Fibroblast of the aortic adventitia (primary cell): ENCODE results near the gene IL23A. TPM values are rescaled to one million over a fixed set of nuclear protein-coding genes. Genes with fewer than 3 reads are reported as not detected.

Experiments used
- DNase-seq: peaks from one replicate; pipeline ENCODE4 v3.0.0-alpha.2; 2010; ENCODE audit warnings: low read depth
- H3K4me3 ChIP-seq: 2 replicates; pipeline ENCODE4 v1.5.1; 2011; ENCODE audit warnings: low read depth, mild to moderate bottlenecking, control low read depth, low read length, moderate library complexity
- total RNA-seq: library from RNA; depleted of rRNA; stranded (reverse); fragments of >200 nt; gene quantifications from 2 replicates; pipeline ENCODE4 v1.2.3, GENCODE V29; 2012; ENCODE audit warnings: low replicate concordance
- TF ChIP-seq, protein P1 (sequence below): IDR thresholded peaks from 2 replicates; pipeline ENCODE4 v1.5.1; 2011; ENCODE audit warnings: mild to moderate bottlenecking, low read length, control low read depth, inconsistent platforms; ENCODE audit not compliant: insufficient read depth

The IL23A gene
- total RNA-seq, 1 donor: not detected

DNA sequence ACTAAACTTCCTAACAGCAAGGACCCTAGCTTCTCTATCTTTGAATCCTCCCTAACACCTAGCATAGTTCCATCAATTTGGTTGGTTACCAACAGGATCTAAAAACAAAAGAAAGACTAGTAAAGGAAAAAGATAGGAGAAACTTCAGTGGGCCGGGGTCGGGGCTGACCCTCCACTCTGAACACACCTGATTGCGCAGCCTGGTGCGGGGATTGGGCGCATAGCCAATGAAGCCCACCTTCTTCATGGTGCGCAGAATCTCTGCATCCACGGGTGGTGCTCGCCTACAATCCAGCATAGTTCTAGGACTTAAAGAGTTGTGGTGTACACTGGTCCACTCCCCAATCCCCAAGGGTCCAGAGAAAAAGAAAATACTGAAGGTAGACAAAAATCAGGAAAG is 12.6 kb upstream of the IL23A start:
- DNase-seq: no peak
- H3K4me3 ChIP-seq: no peak overlapping the region
- TF ChIP-seq, protein P1, sequence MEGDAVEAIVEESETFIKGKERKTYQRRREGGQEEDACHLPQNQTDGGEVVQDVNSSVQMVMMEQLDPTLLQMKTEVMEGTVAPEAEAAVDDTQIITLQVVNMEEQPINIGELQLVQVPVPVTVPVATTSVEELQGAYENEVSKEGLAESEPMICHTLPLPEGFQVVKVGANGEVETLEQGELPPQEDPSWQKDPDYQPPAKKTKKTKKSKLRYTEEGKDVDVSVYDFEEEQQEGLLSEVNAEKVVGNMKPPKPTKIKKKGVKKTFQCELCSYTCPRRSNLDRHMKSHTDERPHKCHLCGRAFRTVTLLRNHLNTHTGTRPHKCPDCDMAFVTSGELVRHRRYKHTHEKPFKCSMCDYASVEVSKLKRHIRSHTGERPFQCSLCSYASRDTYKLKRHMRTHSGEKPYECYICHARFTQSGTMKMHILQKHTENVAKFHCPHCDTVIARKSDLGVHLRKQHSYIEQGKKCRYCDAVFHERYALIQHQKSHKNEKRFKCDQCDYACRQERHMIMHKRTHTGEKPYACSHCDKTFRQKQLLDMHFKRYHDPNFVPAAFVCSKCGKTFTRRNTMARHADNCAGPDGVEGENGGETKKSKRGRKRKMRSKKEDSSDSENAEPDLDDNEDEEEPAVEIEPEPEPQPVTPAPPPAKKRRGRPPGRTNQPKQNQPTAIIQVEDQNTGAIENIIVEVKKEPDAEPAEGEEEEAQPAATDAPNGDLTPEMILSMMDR: no peak

DNA sequence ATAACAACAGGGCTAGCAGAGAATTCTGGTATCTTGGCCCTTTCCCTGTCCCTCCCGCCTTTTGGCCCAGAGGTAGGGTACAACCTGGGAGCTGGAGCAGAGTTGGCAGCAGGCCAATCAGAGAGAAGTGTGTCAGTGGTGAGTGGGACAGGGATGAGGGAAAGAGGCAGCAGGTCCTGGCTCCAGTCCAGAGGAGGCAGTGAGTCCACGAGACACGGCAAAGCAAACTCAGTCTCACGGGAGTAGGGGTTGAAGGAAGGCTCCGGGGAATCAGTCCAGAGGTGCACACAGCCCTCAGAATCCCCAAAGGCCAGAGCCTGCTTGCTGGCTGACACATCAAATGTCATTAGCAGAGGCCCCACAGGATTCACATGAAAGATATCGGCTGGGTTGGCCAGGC is 12.2 kb upstream of the IL23A start:
- DNase-seq: no peak
- no peak overlapping the region for H3K4me3 ChIP-seq
- TF ChIP-seq, protein P1: no peak

DNA sequence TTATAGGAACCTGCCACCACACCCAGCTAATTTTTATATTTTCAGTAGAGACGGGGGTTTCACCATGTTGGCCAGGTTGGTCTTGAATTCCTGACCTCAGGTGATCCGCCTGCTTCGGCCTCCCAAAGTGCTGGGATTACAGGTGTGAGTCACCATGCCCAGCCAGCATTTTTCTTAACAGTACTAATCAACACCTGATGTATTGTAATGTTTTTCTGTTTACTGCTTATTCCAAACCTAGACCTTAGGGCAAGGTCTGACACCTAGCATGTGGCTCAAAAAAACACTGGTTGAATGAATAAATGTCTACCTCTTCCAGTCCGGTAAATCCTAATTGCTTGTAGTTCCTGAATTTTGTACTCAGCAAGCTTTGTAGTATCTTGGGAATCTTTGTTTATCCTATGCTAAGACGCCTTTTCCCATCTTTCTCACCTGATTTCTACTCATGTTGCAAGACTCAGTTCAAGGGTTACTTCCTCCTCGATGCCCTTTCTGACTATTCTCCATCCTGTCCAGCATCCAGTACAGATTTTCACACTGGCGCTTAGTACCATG is 7.7 kb upstream of the IL23A start:
- DNase-seq: no peak
- TF ChIP-seq, protein P1: no peak
- H3K4me3 ChIP-seq: no peak overlapping the region

DNA sequence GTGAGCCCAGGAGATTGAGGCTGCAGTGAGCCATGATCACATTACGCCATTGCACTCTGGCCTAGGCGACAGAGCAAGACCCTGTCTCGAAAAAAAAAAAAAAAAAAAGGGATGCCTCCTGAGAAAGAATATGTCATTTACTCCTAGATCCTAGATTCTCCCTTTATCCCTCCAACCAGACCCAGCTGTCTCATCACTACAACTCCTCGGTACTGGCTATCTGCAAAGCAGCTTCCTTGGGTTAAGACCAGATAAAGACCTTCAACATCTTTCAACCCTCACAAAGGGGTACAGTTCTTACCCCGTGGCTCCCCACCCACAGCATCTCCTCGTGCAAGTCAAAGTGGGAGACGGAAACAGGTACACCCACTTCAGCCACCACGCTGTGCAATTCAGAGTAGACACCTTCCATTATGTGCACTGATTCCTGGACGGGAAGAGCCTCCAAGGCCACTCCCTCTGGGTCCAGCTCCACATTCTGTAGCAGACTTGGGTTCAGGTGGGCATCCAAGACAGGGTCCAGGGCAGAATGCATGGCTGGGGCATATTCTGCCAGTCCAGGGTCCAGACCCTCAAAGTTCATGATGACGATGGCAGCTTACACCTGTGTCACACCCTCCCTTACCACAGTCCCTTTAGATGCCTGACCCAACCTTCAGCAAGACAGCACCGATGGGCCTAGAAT is 6.0 kb upstream of the IL23A start:
- TF ChIP-seq, protein P1: no peak
- no peak for DNase-seq
- H3K4me3 ChIP-seq: peak overlapping the region; percentile 74

DNA sequence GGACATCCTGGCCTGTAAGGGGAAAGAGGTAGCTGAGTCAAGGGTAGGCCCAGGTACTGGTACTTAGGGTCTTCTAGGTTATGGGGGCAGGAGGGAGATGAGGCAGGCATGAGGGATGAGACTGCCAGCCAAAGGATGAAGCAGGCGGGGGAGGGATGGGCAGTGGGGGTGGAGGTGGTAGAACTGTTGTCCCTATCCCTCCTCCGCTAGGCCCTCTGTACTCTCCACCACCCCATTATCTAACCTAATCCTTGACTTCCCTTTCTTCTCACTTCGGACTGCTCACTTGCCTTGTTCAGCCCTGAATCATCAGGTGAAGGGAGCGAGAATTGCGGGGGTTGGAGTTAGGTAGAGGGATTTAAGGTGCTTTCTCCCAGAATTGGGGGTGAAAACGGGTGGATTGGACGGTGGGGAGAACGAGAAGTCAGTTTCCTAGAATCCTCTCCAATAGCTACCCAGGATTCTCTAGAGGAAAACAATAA is 5.4 kb upstream of the IL23A start:
- DNase-seq: no peak
- peak overlapping the region; percentile 74 for H3K4me3 ChIP-seq
- TF ChIP-seq, protein P1: no peak

DNA sequence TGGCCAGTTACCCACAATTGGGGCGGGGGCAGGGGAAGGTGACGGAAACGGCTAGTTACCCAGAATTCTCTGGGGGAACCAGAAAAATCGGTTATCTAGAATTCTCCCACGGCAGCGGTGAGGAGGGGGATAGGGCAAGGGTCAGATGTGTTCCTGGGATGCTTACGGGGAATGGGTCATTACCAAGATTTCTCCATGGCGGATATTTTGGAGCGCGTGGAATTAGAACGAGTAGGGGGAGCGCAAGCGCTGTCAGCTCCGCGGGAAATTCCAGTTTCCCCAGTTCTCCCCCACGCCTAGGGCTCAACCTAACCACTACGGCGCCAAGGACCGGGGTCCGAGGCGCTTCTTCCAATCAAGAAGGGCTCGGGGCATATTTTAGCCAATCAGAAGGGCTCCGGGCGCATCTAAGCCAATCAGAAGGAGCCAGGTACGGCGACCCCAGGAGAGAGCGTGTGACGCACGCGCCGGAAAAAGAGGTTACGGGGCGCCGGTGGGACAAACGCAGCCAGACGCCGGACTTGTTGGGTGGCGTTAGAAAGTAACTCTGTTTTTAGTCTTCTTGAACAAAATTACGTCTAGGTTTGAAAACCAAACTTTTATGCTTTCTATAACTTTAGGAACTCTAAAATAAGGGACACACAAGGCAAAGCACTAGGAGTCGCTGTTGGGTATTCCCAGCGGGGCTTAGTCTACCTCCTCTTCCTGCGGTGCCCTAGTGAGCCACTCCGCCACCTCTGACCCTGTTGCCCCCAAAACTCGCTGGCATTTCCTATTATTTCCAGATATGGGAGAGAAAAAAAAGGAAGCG is 4.8 kb upstream of the IL23A start, which contains the start of gene PAN2:
PAN2 (minus strand) TSS at position 322 of the 811 bp plus-strand sequence. CDS start 906 bp downstream, outside the sequence.
- TF ChIP-seq, protein P1: peak; percentile 75
- peak; percentile 97 for DNase-seq
- H3K4me3 ChIP-seq: peak within 1 kb of the TSS; percentile 74
